Measurements from ENCODE around the gene SPTBN1. TPM values are rescaled to one million over a fixed set of nuclear protein-coding genes. Genes with fewer than 3 reads are reported as not detected.

Gene SPTBN1
- total and polyA plus RNA-seq, 2 experiments from 2014 or later = 58.1 to 204 TPM

- H3K27ac ChIP-seq (ENCODE audit: low read depth) = no peak overlapping the region
- H3K27me3 ChIP-seq (ENCODE audit: insufficient read depth) = no peaks in the 10 kb centered on the region
- Mint-ChIP-seq H3K27ac (no peak overlapping the region), H3K36me3 (ENCODE audit: low read depth) (no peaks in the 10 kb centered on the region), H3K9me3 (no peaks in the 10 kb centered on the region), H3K27me3 (ENCODE audit: insufficient read depth, low read depth, poor library complexity) (peaks cover 8% of the 10 kb centered on the region), H3K4me1 (peaks cover 64% of the 10 kb centered on the region), H3K4me3 (no peak overlapping the region)
- no peaks in the 10 kb centered on the region for H3F3A ChIP-seq (replicated peaks; ENCODE audit: low read depth)
- H3K79me2 ChIP-seq (replicated peaks; ENCODE audit: insufficient read depth) = peaks cover 100% of the 10 kb centered on the region
- DNase-seq (ENCODE audit: low spot score) = no peak
- no peak overlapping the region for H2AFZ ChIP-seq
- peaks cover 75% of the 10 kb centered on the region for H4K20me1 ChIP-seq (replicated peaks; ENCODE audit: insufficient read depth)
- TF ChIP-seq EZH2phosphoT487 (IDR thresholded peaks at IDR 0.05; ENCODE audit: unreplicated experiment) = no peak
- TF ChIP-seq ETS1 (IDR thresholded peaks at IDR 0.05) = no peak
- no peak for TF ChIP-seq CTCF (conservative IDR thresholded peaks at IDR 0.05; ENCODE audit: low read depth in 2 of 2)
- no peak for TF ChIP-seq POLR2AphosphoS5 (IDR thresholded peaks at IDR 0.05; ENCODE audit: low read depth)
- no peak for TF ChIP-seq REST (IDR thresholded peaks at IDR 0.05; ENCODE audit: unreplicated experiment)
- no peak for TF ChIP-seq ZNF462 (CRISPR knock-in tag; IDR thresholded peaks at IDR 0.05)
- no peak for TF ChIP-seq ZNF331 (CRISPR knock-in tag; IDR thresholded peaks at IDR 0.05; ENCODE audit: low read depth)
- no peak for TF ChIP-seq STAT1 (IDR thresholded peaks at IDR 0.05; ENCODE audit: unreplicated experiment)
- no peak for TF ChIP-seq ZNF114 (CRISPR knock-in tag; IDR thresholded peaks at IDR 0.05)
- TF ChIP-seq NANOG (IDR thresholded peaks at IDR 0.05; ENCODE audit: borderline replicate concordance) = no peak
- TF ChIP-seq EZH2 (IDR thresholded peaks at IDR 0.05; ENCODE audit: low read depth, unreplicated experiment) = no peak
- TF ChIP-seq CREB1 (CRISPR knock-in tag; IDR thresholded peaks at IDR 0.05; ENCODE audit: low read depth) = no peak
- TF ChIP-seq JUNB (IDR thresholded peaks at IDR 0.05; ENCODE audit: unreplicated experiment) = no peak
- no peak for ATAC-seq
- no peak overlapping the region for H3K4me3 ChIP-seq
- H3K4me1 ChIP-seq (ENCODE audit: insufficient read depth) = peaks cover 62% of the 10 kb centered on the region
- H3K36me3 ChIP-seq (ENCODE audit: insufficient read depth) = no peaks in the 10 kb centered on the region
- H3K4me2 ChIP-seq = no peak overlapping the region
- no peaks in the 10 kb centered on the region for H3K9me2 ChIP-seq (ENCODE audit: insufficient read depth)
Observed at GRCh38 chr2:54584598-54584997, 128.5 kb downstream of the SPTBN1 start.

All from GM23338 (cell line).